ENCODE data around the gene MED26.
A peak's percentile ranks its signal among the peaks of the same experiment; 100 is the strongest.
"Not testable (repeated sequence)": the region's sequence is repeated elsewhere in the genome, so short reads cannot be mapped to it uniquely, and the experiment has no call there.

The MED26 gene, protein sequence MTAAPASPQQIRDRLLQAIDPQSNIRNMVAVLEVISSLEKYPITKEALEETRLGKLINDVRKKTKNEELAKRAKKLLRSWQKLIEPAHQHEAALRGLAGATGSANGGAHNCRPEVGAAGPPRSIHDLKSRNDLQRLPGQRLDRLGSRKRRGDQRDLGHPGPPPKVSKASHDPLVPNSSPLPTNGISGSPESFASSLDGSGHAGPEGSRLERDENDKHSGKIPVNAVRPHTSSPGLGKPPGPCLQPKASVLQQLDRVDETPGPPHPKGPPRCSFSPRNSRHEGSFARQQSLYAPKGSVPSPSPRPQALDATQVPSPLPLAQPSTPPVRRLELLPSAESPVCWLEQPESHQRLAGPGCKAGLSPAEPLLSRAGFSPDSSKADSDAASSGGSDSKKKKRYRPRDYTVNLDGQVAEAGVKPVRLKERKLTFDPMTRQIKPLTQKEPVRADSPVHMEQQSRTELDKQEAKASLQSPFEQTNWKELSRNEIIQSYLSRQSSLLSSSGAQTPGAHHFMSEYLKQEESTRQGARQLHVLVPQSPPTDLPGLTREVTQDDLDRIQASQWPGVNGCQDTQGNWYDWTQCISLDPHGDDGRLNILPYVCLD

DNA sequence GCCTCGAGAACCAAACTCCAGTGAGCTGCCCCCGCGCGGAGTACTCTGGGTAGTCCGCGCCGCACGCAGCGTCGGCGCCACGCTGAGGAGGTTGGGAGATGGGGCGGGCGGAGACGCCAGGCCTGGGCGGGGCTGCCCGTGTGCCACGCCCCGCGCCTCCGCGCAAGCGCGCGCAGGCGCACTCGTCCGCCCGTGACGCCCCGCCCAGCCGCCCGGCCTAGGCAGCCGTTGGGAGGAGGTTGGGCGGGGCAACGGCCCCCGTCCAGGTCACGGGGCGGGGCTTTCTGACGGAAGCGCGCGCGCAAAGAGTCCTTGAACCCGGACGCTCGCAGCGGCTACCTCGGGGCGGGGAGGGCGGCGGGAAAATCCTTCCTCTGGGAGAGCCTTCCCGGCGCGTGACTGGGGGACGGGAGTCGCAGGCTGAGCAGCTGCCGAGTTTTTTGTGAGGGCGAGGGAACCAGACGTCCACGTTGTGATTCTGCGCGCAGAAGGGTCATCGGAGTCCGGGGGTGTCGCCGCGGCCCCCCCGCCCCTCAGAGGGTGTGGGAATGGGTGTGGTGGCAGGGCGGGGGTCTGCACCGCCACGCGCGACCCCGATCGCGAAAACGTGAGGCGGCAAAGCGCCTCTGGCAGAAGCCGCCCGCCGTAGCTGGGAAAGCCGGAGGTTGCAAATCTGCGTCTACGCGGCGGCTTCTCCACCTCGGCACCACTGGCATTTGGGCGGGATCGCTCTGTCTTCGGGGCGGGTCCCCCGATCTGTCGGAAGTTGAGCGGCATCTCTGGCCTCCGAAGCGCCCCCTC lies at the start of gene MED26:
Gene MED26 (minus strand): TSS at position 22 of the 801 bp plus-strand sequence. CDS start 261 bp downstream, outside the sequence.
- peak; percentile 94 for DNase-seq

GRCh38 chr19:16677055-16677454 lies 49.1 kb upstream of the MED26 start:
- no peak for DNase-seq

- DNase-seq, result no peak
Observed at GRCh38 chr19:16676101-16676798, 48.2 kb upstream of the MED26 start.

GRCh38 chr19:16673839-16674238 lies 45.8 kb upstream of the MED26 start:
- DNase-seq, result not testable (repeated sequence)

- DNase-seq, result no peak
Observed at GRCh38 chr19:16673231-16673630, 45.2 kb upstream of the MED26 start.

DNA sequence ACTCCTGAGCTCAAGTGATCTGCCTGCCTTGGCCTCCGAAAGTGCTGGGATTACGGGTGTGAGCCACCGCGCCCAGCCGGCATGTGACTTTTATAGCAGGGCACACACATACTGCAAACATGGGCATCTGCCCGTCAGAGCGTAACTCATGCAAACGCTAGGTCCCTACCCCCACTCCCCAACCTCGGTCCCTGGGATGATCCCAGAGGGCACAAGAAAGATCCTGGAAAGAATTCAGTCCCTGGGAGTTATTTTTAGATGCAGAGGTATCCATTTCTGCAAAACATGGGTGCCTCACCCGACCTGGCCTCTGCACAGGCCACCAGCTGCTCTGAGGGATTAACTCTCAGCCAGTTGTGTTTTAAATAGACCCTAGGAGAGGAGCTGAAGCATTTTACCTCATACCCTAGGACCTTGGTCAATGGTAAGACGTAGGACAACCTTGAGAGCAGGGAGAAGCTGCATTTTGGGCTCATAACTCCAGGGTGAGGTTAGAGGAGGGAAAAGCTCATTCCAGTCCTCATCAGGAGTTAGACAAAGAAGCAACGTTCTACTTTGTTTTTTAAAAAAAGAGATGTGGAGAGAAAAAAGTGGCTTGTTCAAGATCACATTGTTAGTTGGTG lies 43.8 kb upstream of the MED26 start:
- DNase-seq, result no peak

- no peak for DNase-seq
Observed at GRCh38 chr19:16670291-16670690, 42.3 kb upstream of the MED26 start.

DNA sequence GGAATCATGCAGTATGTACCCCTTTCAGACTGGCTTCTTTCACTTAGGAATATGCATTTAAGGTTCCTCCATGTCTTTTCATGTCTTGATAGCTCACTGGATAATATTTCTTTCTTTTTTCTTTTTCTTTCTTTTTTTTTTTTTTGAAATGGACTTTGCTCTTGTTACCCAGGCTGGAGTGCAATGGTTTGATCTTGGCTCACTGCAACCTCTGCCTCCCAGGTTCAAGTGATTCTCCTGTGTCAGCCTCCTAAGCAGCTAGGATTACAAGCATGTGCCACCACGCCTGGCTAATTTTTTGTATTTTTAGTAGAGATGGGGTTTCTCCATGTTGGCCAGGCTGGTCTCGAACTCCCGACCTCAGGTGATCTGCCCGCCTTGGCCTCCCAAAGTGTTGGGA lies 40.7 kb upstream of the MED26 start:
- DNase-seq, result not testable (repeated sequence)

- DNase-seq, result no peak
Observed at GRCh38 chr19:16668176-16668575, 40.2 kb upstream of the MED26 start.

DNA sequence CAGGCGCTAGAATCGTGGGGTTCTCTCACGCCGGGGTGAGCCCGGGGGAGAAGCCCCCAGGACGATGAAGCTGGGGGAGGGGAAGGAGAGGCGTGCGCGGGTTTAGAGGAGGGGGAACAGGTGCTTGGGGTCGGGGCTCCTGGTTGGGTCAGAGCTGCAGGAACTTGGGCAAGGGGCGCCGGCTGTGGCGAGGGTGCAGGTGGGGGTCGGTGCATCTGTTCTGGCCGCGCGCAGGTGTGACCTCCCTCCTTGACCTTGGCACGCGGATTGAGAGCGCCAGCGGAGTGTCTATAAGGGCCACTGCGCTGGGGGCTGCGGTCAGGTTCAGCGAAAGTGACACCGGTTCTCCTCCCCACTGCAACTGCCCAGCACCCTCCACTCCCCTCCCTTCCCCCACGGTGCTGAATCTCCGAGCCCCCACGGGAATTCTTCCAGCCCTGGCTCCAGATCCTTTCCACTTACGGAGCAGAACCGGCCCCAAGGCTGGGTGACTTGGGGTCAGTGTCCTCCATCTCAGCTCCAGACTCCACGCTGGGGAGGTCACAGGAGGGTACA lies 33.6 kb upstream of the MED26 start:
- no peak for DNase-seq

DNA sequence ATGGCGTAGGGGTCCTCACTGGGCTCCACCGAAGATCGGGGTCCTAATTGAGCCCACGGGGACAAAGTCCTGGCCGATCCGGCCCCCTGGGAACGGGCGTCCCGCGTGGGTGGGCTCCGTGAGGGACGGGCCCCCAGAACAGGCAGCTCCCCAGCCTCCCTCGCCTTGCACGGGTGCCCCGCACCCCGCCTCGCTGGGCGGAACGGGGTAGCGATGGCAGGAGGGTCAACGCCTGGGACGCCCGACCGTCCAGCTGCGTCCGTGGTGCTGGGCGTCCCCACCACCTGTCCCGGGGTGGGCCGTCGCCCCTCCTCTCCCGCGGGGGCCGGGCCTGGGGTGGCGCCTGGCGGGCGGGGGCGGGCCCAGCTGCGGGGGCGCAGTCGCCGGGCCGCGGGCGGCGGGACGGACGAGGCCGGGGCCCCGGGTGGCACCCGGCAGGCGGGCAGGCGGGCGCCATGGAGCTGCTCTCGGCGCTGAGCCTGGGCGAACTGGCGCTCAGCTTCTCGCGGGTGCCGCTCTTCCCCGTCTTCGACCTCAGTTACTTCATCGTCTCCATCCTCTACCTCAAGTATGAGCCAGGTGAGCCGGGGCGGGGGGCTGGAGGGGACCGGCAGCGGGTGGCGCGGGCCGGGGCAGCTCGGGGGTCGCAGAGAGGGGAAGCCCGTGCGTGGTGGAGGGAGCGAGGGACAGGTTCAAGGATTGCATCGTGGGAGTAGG lies 32.9 kb upstream of the MED26 start, which contains the start of gene TMEM38A:
Gene TMEM38A (plus strand): TSS at position 377 of the 717 bp plus-strand sequence. CDS start 79 bp downstream, at position 456.
- no peak for DNase-seq

- DNase-seq, result peak; percentile 99
Observed at GRCh38 chr19:16659832-16660708, 32.1 kb upstream of the MED26 start, which contains the start of gene SMIM7. TSS of gene SMIM7 (minus strand) at chr19:16660144. CDS start at chr19:16660110, 34 bp downstream.

- no peak for DNase-seq
Observed at GRCh38 chr19:16659464-16659831, 31.4 kb upstream of the MED26 start.

DNA sequence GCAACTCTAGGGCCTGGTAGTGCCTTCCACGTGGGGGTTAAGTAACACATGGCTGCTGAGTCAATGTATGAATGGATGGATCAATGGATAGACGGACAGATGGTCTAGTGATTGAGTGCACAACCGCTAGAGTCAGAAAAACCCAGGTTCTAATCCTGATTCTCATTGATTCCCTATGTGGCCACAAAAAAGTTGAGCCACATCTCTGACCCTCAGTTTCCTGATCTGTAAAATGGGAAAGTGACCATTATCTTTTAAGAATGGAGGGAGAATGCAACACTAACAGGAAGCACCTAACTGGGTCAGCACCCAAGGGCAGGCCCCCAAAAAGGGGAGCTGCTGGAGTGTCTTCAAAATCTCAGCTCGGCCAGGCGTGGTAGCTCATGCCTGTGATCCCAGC lies 29.4 kb upstream of the MED26 start:
- DNase-seq, result no peak

GRCh38 chr19:16655727-16656126 lies 27.7 kb upstream of the MED26 start:
- no peak for DNase-seq

- no peak for DNase-seq
Observed at GRCh38 chr19:16654627-16655026, 26.6 kb upstream of the MED26 start.

GRCh38 chr19:16654140-16654539 lies 26.1 kb upstream of the MED26 start:
- DNase-seq, result no peak

DNA sequence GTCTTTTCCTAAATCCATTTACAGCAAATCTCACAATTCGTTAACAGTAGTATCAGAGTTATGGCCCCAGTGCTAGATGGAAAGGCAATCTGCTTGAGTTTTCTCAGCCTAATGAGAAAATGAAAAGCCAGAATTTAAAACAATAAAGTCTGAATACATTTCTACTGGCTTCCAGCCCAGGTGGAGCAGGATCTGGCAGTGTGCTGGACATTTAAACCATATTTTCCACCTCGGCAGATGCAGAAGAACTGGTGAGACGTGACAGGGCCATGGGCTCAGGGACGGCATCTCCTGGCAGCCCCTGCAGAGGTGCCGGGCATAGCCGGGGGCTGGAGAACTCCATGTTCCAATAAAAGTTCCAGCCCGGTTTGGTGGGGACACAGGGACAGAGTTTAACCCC lies 24.9 kb upstream of the MED26 start:
- no peak for DNase-seq

DNA sequence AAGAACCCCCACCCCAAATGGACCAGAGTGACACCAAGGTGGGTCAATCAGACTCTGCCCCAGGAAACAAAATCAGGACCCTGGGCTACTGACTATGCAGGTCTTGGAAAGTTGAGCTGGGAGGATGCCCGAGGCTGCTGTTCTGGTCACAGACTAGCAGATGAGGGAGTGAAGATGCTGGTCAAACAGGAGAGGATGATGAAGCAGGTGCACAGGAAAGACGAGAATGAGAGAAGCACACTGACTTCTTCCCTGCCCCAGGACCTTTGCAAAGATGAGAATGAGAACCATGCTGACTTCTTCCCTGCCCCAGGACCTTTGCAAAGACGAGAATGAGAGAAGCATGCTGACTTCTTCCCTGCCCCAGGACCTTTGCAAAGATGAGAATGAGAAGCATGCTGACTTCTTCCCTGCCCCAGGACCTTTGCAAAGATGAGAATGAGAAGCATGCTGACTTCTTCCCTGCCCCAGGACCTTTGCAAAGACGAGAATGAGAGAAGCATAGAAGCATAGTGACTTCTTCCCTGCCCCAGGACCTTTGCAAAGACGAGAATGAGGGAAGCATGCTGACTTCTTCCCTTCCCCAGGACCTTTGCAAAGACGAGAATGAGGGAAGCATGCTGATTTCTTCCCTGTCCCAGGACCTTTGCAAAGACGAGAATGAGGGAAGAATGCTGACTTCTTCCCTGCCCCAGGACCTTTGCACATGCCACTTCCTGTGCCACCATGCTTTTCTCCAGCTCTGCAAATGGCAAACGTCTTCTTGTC lies 23.6 kb upstream of the MED26 start:
- not testable (repeated sequence) for DNase-seq
